Measurements from ENCODE around the gene MSI1. TPM values are rescaled to one million over a fixed set of nuclear protein-coding genes. Genes with fewer than 3 reads are reported as not detected.

MSI1 gene
- total RNA-seq, 2 experiments from 2014 or later, result not detected

GRCh38 chr12:120321382-120322202, 47.4 kb downstream of the MSI1 start:
- ChIA-PET POLR2A (interaction anchor here (1.2 kb wide), 1 partner anchor 123 kb away, joined by 5 read pairs; no protein-coding TSS in a partner anchor), CTCF (ENCODE audit: unreplicated experiment) (interaction anchor here (1.4 kb wide), 1 partner anchor 93 kb away, joined by 3 read pairs; no protein-coding TSS in a partner anchor)
- DNase-seq (ENCODE audit: low spot score), result no peak
- peaks cover 13% of the 10 kb centered on the region for H3K4me1 ChIP-seq (ENCODE audit: insufficient read depth, low read length, poor library complexity, severe bottlenecking)
- TF ChIP-seq EZH2phosphoT487 (IDR thresholded peaks at IDR 0.05; ENCODE audit: borderline replicate concordance, low read depth, low read length), result no peak
- TF ChIP-seq, protein P1, sequence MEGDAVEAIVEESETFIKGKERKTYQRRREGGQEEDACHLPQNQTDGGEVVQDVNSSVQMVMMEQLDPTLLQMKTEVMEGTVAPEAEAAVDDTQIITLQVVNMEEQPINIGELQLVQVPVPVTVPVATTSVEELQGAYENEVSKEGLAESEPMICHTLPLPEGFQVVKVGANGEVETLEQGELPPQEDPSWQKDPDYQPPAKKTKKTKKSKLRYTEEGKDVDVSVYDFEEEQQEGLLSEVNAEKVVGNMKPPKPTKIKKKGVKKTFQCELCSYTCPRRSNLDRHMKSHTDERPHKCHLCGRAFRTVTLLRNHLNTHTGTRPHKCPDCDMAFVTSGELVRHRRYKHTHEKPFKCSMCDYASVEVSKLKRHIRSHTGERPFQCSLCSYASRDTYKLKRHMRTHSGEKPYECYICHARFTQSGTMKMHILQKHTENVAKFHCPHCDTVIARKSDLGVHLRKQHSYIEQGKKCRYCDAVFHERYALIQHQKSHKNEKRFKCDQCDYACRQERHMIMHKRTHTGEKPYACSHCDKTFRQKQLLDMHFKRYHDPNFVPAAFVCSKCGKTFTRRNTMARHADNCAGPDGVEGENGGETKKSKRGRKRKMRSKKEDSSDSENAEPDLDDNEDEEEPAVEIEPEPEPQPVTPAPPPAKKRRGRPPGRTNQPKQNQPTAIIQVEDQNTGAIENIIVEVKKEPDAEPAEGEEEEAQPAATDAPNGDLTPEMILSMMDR (conservative IDR thresholded peaks at IDR 0.05; ENCODE audit: low read length), result no peak
- H3K9me3 ChIP-seq (ENCODE audit: low read length), result no peaks in the 10 kb centered on the region
- no peak overlapping the region for H3K27ac ChIP-seq (ENCODE audit: low read depth, low read length, poor library complexity, severe bottlenecking)
- no peaks in the 10 kb centered on the region for H4K20me1 ChIP-seq (ENCODE audit: insufficient read depth, low read length)
- H2AFZ ChIP-seq (ENCODE audit: low read length), result no peak overlapping the region
- no peak overlapping the region for H3K4me2 ChIP-seq (ENCODE audit: low read length)
- intact Hi-C loops (cut with micrococcal nuclease; ENCODE audit: unreplicated experiment), result no loop called here
- no peak overlapping the region for H3K4me3 ChIP-seq (ENCODE audit: low read depth, low read length, poor library complexity, severe bottlenecking)
- no TSS peak for BruUV-seq (replicated peaks)
- no peaks in the 10 kb centered on the region for H3K79me2 ChIP-seq (ENCODE audit: insufficient read depth, low read depth, low read length)
- H3K36me3 ChIP-seq (ENCODE audit: insufficient read depth, low read length), result no peaks in the 10 kb centered on the region
- no peaks in the 10 kb centered on the region for H3K9me2 ChIP-seq (ENCODE audit: insufficient read depth, low read length)

GRCh38 chr12:120317224-120318105, 51.5 kb downstream of the MSI1 start:
- Histone ChIP-seq H3K79me2 (ENCODE audit: insufficient read depth, low read depth, low read length) (no peaks in the 10 kb centered on the region), H2AFZ (ENCODE audit: low read length) (peak overlapping the region; percentile 74), H3K4me3 (ENCODE audit: low read depth, low read length, poor library complexity, severe bottlenecking) (peak overlapping the region; percentile 69), H3K4me1 (ENCODE audit: insufficient read depth, low read length, poor library complexity, severe bottlenecking) (peaks cover 10% of the 10 kb centered on the region), H3K9me3 (ENCODE audit: low read length) (no peaks in the 10 kb centered on the region), H3K27ac (ENCODE audit: low read depth, low read length, poor library complexity, severe bottlenecking) (no peak overlapping the region), H3K9me2 (ENCODE audit: insufficient read depth, low read length) (no peaks in the 10 kb centered on the region), H3K36me3 (ENCODE audit: insufficient read depth, low read length) (no peaks in the 10 kb centered on the region), H3K4me2 (ENCODE audit: low read length) (peak overlapping the region; percentile 82), H4K20me1 (ENCODE audit: insufficient read depth, low read length) (no peaks in the 10 kb centered on the region)
- peak; percentile 100 for DNase-seq (ENCODE audit: low spot score)
- CTCF ChIA-PET (ENCODE audit: unreplicated experiment), result interaction anchor here (1.2 kb wide), 1 partner anchor 12 kb away, joined by 3 read pairs; no protein-coding TSS in a partner anchor
- BruUV-seq (replicated peaks), result no TSS peak
- POLR2A ChIA-PET, result interaction anchor here (0.6 to 2.2 kb wide), 11 partner anchors 11 to 1689 kb away, joined by 3 to 10 read pairs (median 4); partner anchors contain the start of genes RNU4-1 and RNU4-2
- intact Hi-C loops (cut with micrococcal nuclease; ENCODE audit: unreplicated experiment), result loop anchor here (5.0 kb wide), 1 partner anchor 120 kb away; the partner anchor contains the start of gene COX6A1
- TF ChIP-seq, protein P1 (conservative IDR thresholded peaks at IDR 0.05; ENCODE audit: low read length), result peak; percentile 79
- TF ChIP-seq EZH2phosphoT487 (IDR thresholded peaks at IDR 0.05; ENCODE audit: borderline replicate concordance, low read depth, low read length), result no peak

All from OCI-LY7 (cell line).